GM23248 (cell line): ENCODE results near the gene DDA1.

Source experiments
- EZH2 ChIP-seq: fragments of 200-600 bp; sonication (generic); IDR thresholded peaks from 2 replicates; pipeline ENCODE4 v1.6.1; 2018; ENCODE audit warnings: antibody characterized with exemption, mild to moderate bottlenecking; ENCODE audit not compliant: insufficient read depth, poor library complexity, severe bottlenecking
- EZH2phosphoT487 ChIP-seq: fragments of 200-600 bp; sonication (generic); IDR thresholded peaks from 2 replicates; pipeline ENCODE4 v1.6.1; 2018; ENCODE audit warnings: antibody characterized with exemption, moderate library complexity, mild to moderate bottlenecking, low read depth; ENCODE audit not compliant: insufficient read depth

DNA sequence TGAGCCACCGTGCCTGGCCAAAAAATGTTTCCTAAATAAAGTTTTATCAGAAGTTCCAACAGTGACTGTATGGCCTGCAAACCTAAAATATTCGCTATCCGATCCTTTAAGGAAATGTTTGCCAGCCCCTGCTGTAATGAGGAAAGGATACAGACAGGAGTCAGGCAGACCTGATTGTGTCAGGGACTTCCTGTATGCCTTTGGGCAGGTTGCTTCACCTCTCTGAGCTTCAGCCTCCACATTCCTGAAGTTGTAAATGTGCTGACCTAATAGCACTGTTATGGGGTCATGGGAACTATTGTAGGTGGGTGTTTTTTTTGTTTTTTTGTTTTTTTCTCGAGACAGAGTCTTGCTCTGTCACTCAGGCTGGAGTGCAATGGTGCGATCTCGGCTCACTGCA lies 12.4 kb upstream of the DDA1 start:
- TF ChIP-seq EZH2 (no peak), EZH2phosphoT487 (no peak)
